Mucosa of descending colon (tissue), 3 donors: Measurements from ENCODE around the gene MBOAT7. TPM values are rescaled to one million over a fixed set of nuclear protein-coding genes. Genes with fewer than 3 reads are reported as not detected.
"Not testable (repeated sequence)": the region's sequence is repeated elsewhere in the genome, so short reads cannot be mapped to it uniquely, and the experiment has no call there.

Experiments used
- ATAC-seq: fragments of 200-7000 bp; cut with Tn5 transposase; one replicate; pipeline ENCODE4 v1.9.1; 2020; ENCODE audit warnings: mild to moderate bottlenecking, moderate library complexity
- DNase-seq, 3 donors: peaks; one replicate each; pipeline ENCODE4 v3.0.0-alpha.2; 2020
- H3K36me3 ChIP-seq: fragments of 200-600 bp; one replicate; pipeline ENCODE4 v1.8.0; 2021; ENCODE audit warnings: low read depth, mild to moderate bottlenecking
- H3K4me1 ChIP-seq: fragments of 200-600 bp; one replicate; pipeline ENCODE4 v1.8.0; 2021; ENCODE audit warnings: low read depth, mild to moderate bottlenecking
- H3K4me3 ChIP-seq: fragments of 200-600 bp; one replicate; pipeline ENCODE4 v1.8.0; 2021; ENCODE audit warnings: mild to moderate bottlenecking
- H3K9me3 ChIP-seq: fragments of 200-600 bp; one replicate; pipeline ENCODE4 v1.8.0; 2021; ENCODE audit warnings: mild to moderate bottlenecking
- CTCF ChIP-seq: fragments of 200-600 bp; IDR thresholded peaks from one replicate; pipeline ENCODE4 v1.8.0; 2022; ENCODE audit warnings: antibody characterized with exemption, mild to moderate bottlenecking
- intact Hi-C, 2 donors: fragments of 100-400 bp; cut with DNase I in 1 of 2; cut with micrococcal nuclease in 1 of 2; formaldehyde crosslinking; loops; one replicate each; pipeline versions ENCODE4 v1.11.0 to v1.11.1; 2022; cut with DNase I, micrococcal nuclease
- total RNA-seq, 3 donors: library from RNA; stranded (reverse); fragmentation: NEBNext Ultra II Directional in 2 of 3; extraction: Animal tissue kit (Norgen Biotek cat#: 25700) in 2 of 3; gene quantifications; one replicate each; pipeline versions ENCODE4 v1.2.1 to v1.2.4, GENCODE V29; 2021 to 2023
- donor health status: DM: no; HTN: no; CAD: no; lungs with moderate emphysema.
- donor health status: DM: no; HTN: no; CAD: no.
- donor health status: DM: no; HTN: yes; CAD: no.

The MBOAT7 gene
- total RNA-seq, 3 donors from 2014 or later, result 79.9 to 176 (median 113) TPM

DNA sequence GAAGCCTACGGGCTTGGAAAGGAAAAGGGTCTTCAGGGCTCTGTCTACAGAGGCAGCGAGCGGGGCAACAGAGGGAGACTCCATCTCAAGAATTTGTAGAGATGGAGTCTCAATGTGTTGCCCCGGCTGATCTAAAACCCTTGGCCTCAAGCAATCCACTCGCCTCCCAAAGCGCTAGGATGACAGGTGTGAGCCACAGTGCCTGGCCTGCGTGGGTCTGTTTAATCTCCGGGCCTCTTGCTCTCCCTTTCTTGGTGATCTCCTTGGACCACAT lies 19.3 kb upstream of the MBOAT7 start:
- DNase-seq (no peak), ATAC-seq (no peak)
- no peak for TF ChIP-seq CTCF

DNA sequence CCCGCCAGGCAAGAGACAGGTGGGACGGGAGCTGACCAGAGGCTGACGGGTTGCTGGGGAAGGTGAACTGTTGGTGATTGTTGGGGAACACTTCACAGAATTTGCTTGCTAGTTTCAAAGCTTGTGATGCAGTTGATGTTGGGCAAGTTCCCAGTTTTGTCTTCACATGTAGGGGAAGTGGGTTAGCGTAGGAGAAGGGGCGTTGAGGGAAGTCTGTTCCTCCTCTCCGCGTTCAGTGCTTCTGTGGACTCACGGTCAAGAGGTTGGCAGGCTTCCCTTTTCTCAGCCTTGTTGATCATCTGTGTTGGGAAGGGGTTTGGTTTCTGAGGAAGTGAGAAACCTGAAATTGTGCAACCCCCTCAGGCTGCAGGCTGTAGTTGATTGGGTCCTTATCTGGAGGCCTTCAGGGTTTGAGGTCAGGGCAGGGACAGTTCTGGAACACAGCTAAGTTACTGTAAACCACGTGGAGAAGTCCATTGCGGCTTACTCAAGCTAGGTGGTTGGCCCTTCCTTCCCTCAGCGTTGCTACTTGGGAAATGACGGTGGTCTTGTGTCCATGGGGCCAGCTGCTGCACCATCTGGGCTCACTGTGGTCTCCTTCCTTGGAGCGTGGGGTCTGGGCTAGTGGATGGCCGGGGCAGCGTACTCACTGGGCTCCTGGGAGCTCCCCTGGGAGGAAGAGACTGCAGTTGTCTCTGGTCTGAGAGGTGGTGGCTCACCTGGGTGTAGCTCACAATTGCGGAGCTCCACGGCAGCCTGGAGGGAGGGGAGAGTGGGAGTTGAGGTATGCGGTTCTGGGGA lies 18.8 kb upstream of the MBOAT7 start:
- Histone ChIP-seq H3K4me3 (no peak overlapping the region), H3K36me3 (peaks cover 7% of the 10 kb centered on the region), H3K4me1 (peaks cover 72% of the 10 kb centered on the region), H3K9me3 (no peaks in the 10 kb centered on the region)
- intact Hi-C loops, result no loop called here
- ATAC-seq (peak; percentile 7), DNase-seq (peak; percentile 43 to 64 (median 61))
- no peak for TF ChIP-seq CTCF

More for the DNA sequence above, 19.3 kb upstream of the MBOAT7 start:
- no peak overlapping the region for H3K4me3 ChIP-seq
- H3K36me3 ChIP-seq, result peaks cover 7% of the 10 kb centered on the region
- H3K9me3 ChIP-seq, result no peaks in the 10 kb centered on the region
- H3K4me1 ChIP-seq, result peaks cover 66% of the 10 kb centered on the region
- intact Hi-C loops, result no loop called here

DNA sequence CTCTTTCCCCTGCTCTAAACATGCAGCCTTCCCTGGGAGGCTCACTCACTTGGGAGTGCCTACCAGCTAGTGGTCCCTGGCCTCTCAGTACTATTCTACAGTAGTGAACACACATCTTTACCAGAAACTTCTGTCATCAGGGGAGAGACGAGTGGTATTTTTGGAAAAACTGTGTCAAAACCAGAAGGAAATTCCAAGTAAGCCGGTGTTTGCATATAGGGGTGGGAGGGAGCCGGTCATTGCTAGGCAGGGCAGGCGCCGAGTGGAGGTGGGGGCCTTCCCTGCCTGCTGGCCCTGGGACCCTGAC lies 18.2 kb upstream of the MBOAT7 start:
- no peaks in the 10 kb centered on the region for H3K9me3 ChIP-seq
- TF ChIP-seq CTCF, result no peak
- ATAC-seq (no peak), DNase-seq (peak in 1 of 3 donors; percentile 32)
- no peak overlapping the region for H3K4me3 ChIP-seq
- H3K36me3 ChIP-seq, result peaks cover 7% of the 10 kb centered on the region
- H3K4me1 ChIP-seq, result peaks cover 77% of the 10 kb centered on the region
- intact Hi-C loops, result no loop called here

GRCh38 chr19:54207193-54207592 lies 17.8 kb upstream of the MBOAT7 start:
- peaks cover 82% of the 10 kb centered on the region for H3K4me1 ChIP-seq
- ATAC-seq, intact Hi-C loops, H3K4me3 ChIP-seq, H3K9me3 ChIP-seq, H3K36me3 ChIP-seq: not testable (repeated sequence)
- peak in 1 of 3 donors; percentile 29 for DNase-seq

DNA sequence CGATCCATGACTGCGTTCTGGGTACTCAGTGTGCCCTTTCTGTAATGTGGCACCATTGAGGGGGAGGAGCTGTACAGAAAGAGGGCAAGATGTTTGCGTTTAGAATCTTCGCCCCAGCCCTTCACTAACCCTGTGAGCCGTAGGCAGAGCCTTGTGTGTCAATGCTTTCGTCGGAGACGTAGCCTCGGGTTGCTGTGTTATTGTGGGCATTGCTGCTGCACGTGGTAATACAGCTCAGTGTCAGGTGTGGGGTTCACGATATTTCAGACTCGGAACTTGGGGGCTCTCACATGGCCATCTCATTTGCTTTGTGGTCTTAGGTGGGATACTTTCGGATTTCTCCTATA lies 17.4 kb upstream of the MBOAT7 start:
- Histone ChIP-seq H3K36me3 (peaks cover 7% of the 10 kb centered on the region), H3K4me1 (peaks cover 86% of the 10 kb centered on the region), H3K4me3 (no peak overlapping the region), H3K9me3 (no peaks in the 10 kb centered on the region)
- TF ChIP-seq CTCF, result no peak
- intact Hi-C loops, result no loop called here
- DNase-seq (no peak), ATAC-seq (no peak)

DNA sequence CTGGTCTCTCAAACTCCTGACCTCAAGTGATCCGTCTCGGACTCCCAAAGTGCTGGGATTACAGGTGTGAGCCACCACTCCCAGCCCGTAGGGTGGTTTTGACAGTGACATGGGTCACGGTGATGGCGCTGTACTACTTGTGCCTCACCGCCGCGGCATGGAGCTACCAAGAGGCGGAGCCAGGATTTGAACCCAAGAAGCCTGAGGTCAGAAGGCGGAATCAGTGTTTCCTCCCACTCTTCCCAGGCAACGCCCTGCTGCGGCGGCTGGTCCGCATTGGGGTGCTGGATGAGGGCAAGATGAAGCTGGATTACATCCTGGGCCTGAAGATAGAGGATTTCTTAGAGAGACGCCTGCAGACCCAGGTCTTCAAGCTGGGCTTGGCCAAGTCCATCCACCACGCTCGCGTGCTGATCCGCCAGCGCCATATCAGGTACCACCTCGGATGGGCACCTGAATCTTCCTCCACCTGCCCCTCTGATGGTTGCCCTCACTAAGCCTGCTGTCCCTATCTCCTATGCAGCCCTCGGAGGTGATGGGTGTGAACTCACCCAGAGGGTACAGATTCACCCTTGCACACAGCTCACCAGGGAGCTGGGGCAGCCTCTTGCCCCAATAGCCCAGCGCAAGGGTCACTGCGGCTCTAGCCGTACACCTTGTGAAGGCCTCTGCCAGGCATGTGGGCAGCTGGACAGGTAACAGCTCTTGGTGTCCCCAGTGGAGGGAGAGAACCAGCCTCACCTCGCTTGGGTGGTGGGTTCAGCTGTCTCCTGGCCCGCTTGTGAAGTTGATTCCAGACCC lies 16.9 kb upstream of the MBOAT7 start:
- no peak for ATAC-seq
- Histone ChIP-seq H3K36me3 (peaks cover 7% of the 10 kb centered on the region), H3K4me1 (peaks cover 87% of the 10 kb centered on the region), H3K4me3 (no peak overlapping the region), H3K9me3 (no peaks in the 10 kb centered on the region)
- intact Hi-C loops, result no loop called here
- no peak for TF ChIP-seq CTCF
- DNase-seq, result peak in 1 of 3 donors; percentile 27
